ENCODE results near the gene RPL18A.

GRCh38 chr19:17846146-17846545 is 13.6 kb upstream of the RPL18A start:
- TF ChIP-seq USF2 (IDR thresholded peaks at IDR 0.05; ENCODE audit: borderline replicate concordance, low read depth, low read length) (no peak), SMC3 (IDR thresholded peaks at IDR 0.05; ENCODE audit: low read depth, low read length) (no peak), CTCF (IDR thresholded peaks at IDR 0.05) (no peak), FOXJ3 (CRISPR knock-in tag; IDR thresholded peaks at IDR 0.05) (no peak), EP300 (IDR thresholded peaks at IDR 0.05; ENCODE audit: borderline replicate concordance in 1 of 2, low read depth in 1 of 2, low read length in 1 of 2) (no peak)

Measured in SK-N-SH (cell line).